Measurements from ENCODE around the gene MAD2L1BP.
"Not testable (repeated sequence)": the region's sequence is repeated elsewhere in the genome, so short reads cannot be mapped to it uniquely, and the experiment has no call there.

DNA sequence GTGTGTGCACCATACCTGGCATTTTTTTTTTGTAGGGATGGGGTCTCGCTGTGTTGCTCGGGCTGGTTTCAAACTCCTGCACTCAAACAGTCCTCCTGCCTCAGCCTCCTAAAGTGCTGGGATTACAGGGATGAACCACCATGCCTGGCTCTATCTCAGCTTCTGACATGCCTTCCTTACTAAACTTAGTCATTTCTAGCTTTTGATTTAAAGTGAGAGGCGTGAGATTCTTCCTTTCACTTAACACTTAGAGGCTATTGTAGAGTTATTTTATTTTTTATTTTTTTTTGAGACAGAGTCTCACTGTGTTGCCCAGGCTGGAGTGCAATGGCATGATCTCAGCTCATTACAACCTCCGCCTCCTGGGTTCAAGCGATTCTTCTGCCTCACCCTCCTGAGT is 27.3 kb downstream of the MAD2L1BP start:
- not testable (repeated sequence) for TF ChIP-seq ZNF274 (IDR thresholded peaks at IDR 0.05; ENCODE audit: low read depth, low read length); SUZ12 (IDR thresholded peaks at IDR 0.05; ENCODE audit: extremely low read depth, insufficient read depth, insufficient read length)

All from NT2/D1 (cell line).